Aorta (tissue), 5 donors: Measurements from ENCODE around the gene OPTC. TPM values are rescaled to one million over a fixed set of nuclear protein-coding genes. Genes with fewer than 3 reads are reported as not detected.
"Not testable (repeated sequence)": the region's sequence is repeated elsewhere in the genome, so short reads cannot be mapped to it uniquely, and the experiment has no call there.

ENCODE experiments used
- ATAC-seq: fragments of 200-7000 bp; cut with Tn5 transposase; one replicate; pipeline ENCODE4 v1.9.1; 2022; ENCODE audit warnings: moderate library complexity; ENCODE audit not compliant: low FRiP score
- DNase-seq, 2 donors: peaks; one replicate each; pipeline ENCODE4 v3.0.0-alpha.2; 2020
- H3K27ac ChIP-seq, 2 donors: one replicate each; pipeline ENCODE4 v1.5.1; 2013; ENCODE audit warnings: low read length in 2 of 2, mild to moderate bottlenecking in 2 of 2, moderate library complexity in 2 of 2, control low read depth in 1 of 2, inconsistent platforms in 1 of 2, low read depth in 1 of 2
- H3K27me3 ChIP-seq, 2 donors: one replicate each; pipeline ENCODE4 v1.6.1; 2013; ENCODE audit warnings: control low read depth in 1 of 2, low read length in 1 of 2, mild to moderate bottlenecking in 1 of 2, moderate library complexity in 1 of 2; ENCODE audit not compliant: insufficient read depth in 2 of 2, control insufficient read depth in 1 of 2
- H3K36me3 ChIP-seq, 2 donors: one replicate each; pipeline ENCODE4 v1.6.1; 2013; ENCODE audit warnings: control low read depth in 1 of 2, low read length in 1 of 2, mild to moderate bottlenecking in 1 of 2; ENCODE audit not compliant: insufficient read depth in 2 of 2, control insufficient read depth in 1 of 2
- H3K4me1 ChIP-seq, 2 donors: one replicate each; pipeline ENCODE4 v1.6.1; 2013; ENCODE audit warnings: low read length in 2 of 2, control low read depth in 1 of 2, mild to moderate bottlenecking in 1 of 2, moderate library complexity in 1 of 2; ENCODE audit not compliant: insufficient read depth in 2 of 2, control insufficient read depth in 1 of 2
- H3K4me3 ChIP-seq, 2 donors: one replicate each; pipeline ENCODE4 v1.5.1; 2013; ENCODE audit warnings: low read length in 2 of 2, control low read depth in 1 of 2, mild to moderate bottlenecking in 1 of 2
- H3K9me3 ChIP-seq: one replicate; pipeline ENCODE4 v1.6.1; 2013; ENCODE audit warnings: mild to moderate bottlenecking, low read length; ENCODE audit not compliant: control insufficient read depth
- WGBS, 2 donors: extraction: QIAGEN DNeasy Blood & Tissue Kit; methylation state at CpG; one replicate each; pipeline ENCODE4 v1.1.7; 2013; 5-methylcytosine and 5-hydroxymethylcytosine counted together
- intact Hi-C, 2 donors: fragments of 100-400 bp; cut with DNase I; formaldehyde crosslinking; loops; one replicate each; pipeline versions ENCODE4 v1.14.2 to v1.15.0; 2022
- polyA plus RNA-seq, 2 donors: library from polyadenylated mRNA; stranded (reverse); fragments of 200-250 nt; gene quantifications; one replicate each; pipeline ENCODE4 v1.2.3, GENCODE V29; 2013
- total RNA-seq, 2 donors: library from RNA; stranded (reverse); fragmentation: NEBNext Ultra II Directional; extraction: Animal tissue kit (Norgen Biotek cat#: 25700); gene quantifications; one replicate each; pipeline ENCODE4 v1.2.1, GENCODE V29; 2021
- donor health status: healthy with polysubstance abuse.
- donor health status: Bipolar disorder and iron deficiency.
- donor health status: DM: no; HTN: no; CAD: no.
- donor health status: DM: no; HTN: no; CAD: no.
- donor health status: DM: yes; HTN: yes; CAD: no.

Gene OPTC
- total and polyA plus RNA-seq, 4 donors: 0.56 TPM; not detected in 3

DNA sequence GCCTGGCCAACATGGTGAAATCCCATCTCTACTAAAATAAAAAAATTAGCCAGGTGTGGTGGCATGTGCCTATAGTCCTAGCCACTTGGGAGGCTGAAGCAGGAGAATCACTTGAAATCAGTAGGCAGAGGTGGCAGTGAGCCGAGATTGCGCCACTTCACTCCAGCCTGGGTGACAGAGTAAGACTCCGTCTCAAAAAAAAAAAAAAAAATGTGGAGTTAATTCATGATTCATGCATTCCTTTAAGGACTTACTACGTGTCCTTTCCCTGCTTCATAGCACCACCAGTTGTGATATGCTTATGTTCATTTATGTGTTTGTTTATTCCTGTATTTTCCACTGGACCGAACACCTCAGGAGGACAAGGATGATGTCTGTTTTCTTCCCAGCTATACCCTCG, 31.1 kb upstream of the OPTC start:
- peak overlapping the region; percentile 96 to 99 for H3K27ac ChIP-seq
- WGBS, 2 donors: 33 to 35% methylated on average over 6 of the region's 6 CpGs
- intact Hi-C loops: no loop called here
- DNase-seq (peak; percentile 91 to 95), ATAC-seq (peak; percentile 31)
- no peaks in the 10 kb centered on the region for H3K27me3 ChIP-seq
- peaks cover 2 to 8% of the 10 kb centered on the region in 2 donors for H3K4me1 ChIP-seq
- H3K4me3 ChIP-seq: no peak overlapping the region
- H3K9me3 ChIP-seq: no peaks in the 10 kb centered on the region
- no peaks in the 10 kb centered on the region for H3K36me3 ChIP-seq

DNA sequence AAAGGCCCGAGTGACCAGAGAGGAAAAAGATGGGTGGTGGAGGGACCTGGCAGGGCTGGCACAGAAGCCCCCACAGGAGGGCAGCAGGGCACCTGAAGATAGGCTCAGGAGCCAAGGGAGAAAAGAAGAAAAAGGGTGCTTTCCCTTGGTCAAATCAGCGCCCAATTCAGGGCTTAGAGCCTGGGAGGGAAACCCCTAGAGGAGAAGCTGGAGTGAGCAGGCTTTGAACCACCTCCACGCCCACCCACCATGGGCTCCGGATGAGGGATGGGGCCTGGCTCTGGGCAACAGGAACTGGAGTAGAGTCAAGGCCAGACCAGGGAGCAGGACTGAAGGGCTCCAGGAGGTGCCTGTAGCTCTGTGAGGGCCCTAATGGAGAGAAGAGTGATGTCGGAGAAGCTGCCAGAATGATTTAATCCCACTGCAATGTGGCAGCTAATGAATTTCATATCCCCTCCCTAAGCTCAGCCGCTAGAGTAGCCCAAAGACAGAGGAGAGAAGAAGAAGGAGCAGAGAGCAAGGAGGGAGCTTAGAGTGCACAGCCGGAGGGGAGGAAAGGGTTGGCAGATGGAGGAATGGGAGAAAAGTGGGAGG, 30.4 kb upstream of the OPTC start:
- ATAC-seq (peak; percentile 37), DNase-seq (no peak)
- H3K4me1 ChIP-seq: peaks cover 6 to 9% of the 10 kb centered on the region in 2 donors
- no peaks in the 10 kb centered on the region for H3K27me3 ChIP-seq
- H3K9me3 ChIP-seq: no peaks in the 10 kb centered on the region
- H3K27ac ChIP-seq: peak overlapping the region; percentile 96 to 99
- 18 to 20% methylated on average over 7 of the region's 7 CpGs for WGBS, 2 donors
- no peaks in the 10 kb centered on the region for H3K36me3 ChIP-seq
- no peak overlapping the region for H3K4me3 ChIP-seq
- intact Hi-C loops: no loop called here

DNA sequence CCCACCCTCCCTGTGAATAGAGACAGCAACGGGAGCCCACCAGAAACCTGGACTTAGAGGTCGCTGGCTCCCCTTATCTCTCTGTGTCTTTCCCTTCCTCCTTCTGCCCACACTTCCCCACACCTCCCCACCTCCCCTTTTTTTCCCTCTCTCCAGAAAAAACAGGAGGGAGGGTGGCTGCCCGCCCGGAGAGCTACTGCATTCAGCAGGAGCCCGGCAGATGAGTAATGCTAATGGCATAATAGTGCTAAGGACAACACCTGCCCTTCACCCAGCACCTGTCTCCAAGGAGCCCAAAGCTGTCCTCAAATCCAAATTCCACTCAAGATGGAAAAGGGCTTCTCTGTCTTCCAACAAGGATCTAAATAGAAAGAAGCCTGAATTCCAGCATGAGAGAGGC, 29.7 kb upstream of the OPTC start:
- intact Hi-C loops: no loop called here
- no peaks in the 10 kb centered on the region for H3K27me3 ChIP-seq
- no peaks in the 10 kb centered on the region for H3K9me3 ChIP-seq
- H3K4me1 ChIP-seq: peaks cover 8 to 9% of the 10 kb centered on the region in 2 donors
- H3K27ac ChIP-seq: peak overlapping the region; percentile 96 to 99
- no peaks in the 10 kb centered on the region for H3K36me3 ChIP-seq
- ATAC-seq: peak; percentile 12
- H3K4me3 ChIP-seq: no peak overlapping the region
- DNase-seq: peak; percentile 76 to 88
- 3 to 18% methylated on average over 4 to 5 of the region's 5 CpGs for WGBS, 2 donors

DNA sequence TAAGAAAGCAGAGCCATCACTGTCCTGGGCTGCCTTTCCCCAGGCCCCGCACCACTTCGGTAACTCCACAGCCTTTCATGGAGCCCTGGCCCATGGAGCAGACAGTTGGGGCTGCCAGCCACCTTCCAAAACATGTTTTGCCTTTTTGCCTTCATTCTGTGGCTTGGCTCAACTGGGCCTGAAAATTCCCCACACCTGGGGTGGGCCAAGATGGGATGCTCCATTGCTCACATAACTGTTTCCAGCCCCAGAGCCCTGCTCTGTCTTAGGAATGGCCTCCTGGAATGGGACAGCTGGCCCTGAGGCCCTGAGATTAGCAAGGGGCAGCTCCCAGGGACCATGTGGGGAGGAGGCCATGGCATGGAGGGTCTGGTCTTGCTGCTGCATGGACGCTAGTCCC, 29.2 kb upstream of the OPTC start:
- H3K4me1 ChIP-seq: peaks cover 8 to 9% of the 10 kb centered on the region in 2 donors

DNA sequence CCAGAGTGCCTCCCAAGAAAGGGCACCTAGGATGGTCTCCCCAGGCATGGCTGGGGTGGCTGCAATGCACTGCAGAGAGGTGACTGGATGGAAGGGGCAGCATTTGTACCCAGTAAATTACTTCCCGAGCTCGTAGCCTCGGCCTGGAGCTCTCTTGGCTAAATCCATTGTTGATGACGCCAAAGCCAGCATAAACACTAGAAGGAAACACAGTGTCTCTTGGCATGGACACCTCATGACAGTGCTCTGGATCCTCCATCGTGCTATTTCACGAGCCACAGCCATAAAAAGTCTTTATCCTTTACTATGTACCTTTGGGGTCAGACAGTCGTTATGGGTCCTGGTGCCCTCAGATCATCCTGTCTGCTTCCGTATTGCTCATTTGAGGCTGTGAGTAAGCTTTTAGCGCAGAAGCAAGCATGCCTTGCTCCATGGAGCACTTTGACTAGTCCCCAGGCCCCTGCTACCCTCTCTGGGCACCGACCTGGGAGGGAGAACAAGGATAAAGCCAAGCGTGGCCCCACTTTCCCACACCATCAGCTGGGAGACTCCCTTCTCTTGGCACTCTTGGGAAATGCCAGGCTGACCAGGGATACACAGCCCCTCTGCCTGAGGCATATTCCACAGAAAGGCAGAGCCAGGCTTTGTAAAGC, 28.7 kb upstream of the OPTC start:
- H3K4me3 ChIP-seq: no peak overlapping the region
- peak; percentile 23 for ATAC-seq
- no peaks in the 10 kb centered on the region for H3K9me3 ChIP-seq
- no peaks in the 10 kb centered on the region for H3K36me3 ChIP-seq
- intact Hi-C loops: no loop called here
- no peak for DNase-seq
- peaks cover 8 to 9% of the 10 kb centered on the region in 2 donors for H3K4me1 ChIP-seq
- peak overlapping the region; percentile 96 to 99 for H3K27ac ChIP-seq
- WGBS, 2 donors: 23 to 26% methylated on average over 11 of the region's 11 CpGs
- H3K27me3 ChIP-seq: no peaks in the 10 kb centered on the region

More for the DNA sequence above, 29.2 kb upstream of the OPTC start:
- 65 to 70% methylated on average over 3 of the region's 3 CpGs for WGBS, 2 donors
- H3K27me3 ChIP-seq: no peaks in the 10 kb centered on the region
- peak overlapping the region; percentile 96 to 99 for H3K27ac ChIP-seq
- no peaks in the 10 kb centered on the region for H3K9me3 ChIP-seq
- no peak overlapping the region for H3K4me3 ChIP-seq
- H3K36me3 ChIP-seq: no peaks in the 10 kb centered on the region
- intact Hi-C loops: no loop called here
- ATAC-seq (no peak), DNase-seq (no peak)

DNA sequence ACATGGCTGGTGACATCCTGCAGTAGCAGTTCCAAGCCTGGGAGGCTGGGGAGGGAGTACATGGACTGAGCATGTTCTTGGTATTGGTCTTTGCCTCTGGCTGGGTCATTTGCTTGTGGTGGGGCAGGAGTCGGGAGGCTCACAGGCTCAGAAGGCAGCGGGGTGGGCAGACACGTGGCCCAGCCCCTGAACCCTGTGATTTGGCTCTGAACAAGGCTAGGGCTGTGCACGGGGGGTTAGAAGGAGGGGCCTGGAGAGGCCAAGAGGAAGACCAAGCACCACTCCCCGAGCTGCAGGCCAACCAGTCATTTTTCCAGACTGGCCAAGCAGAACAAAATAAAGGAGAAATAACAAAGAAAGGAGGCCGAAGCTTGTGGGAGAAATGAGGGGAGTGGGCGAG, 28.0 kb upstream of the OPTC start:
- Histone ChIP-seq H3K4me3 (no peak overlapping the region), H3K4me1 (peaks cover 8 to 9% of the 10 kb centered on the region in 2 donors), H3K9me3 (no peaks in the 10 kb centered on the region), H3K27me3 (no peaks in the 10 kb centered on the region), H3K27ac (peak overlapping the region; percentile 96 to 99), H3K36me3 (no peaks in the 10 kb centered on the region)
- intact Hi-C loops: no loop called here
- WGBS, 2 donors: 1 to 4% methylated on average over 7 of the region's 7 CpGs
- DNase-seq: peak in 1 of 2 donors; percentile 87
- peak; percentile 80 for ATAC-seq

DNA sequence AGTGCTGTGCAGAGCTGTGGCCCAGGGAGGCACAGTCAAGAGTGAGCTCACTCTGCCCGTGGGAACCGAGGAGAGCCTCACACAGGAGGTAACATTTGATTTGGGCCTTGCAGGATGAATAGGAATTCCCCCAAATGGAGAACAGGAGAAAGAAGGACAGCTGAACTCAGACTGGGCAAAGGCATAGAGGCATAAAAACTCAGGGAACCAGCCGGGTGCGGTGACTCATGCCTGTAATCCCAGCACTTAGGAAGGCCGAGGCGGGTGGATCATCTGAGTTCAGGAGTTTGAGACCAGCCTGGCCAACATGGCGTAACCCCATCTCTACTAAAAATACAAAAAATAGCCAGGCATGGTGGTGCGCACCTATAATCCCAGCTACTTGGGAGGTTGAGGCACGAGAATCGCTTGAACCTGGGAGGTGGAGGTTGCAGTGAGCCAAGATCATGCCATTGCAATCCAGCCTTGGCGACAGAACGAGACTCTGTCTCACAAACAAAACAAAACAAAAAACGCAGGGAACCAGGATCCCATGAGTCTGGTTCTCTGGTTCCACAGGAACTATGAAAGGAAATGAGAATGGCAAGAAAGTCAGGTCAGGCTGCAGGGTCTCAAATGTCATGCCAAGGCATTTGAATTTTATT, 26.9 kb upstream of the OPTC start:
- H3K4me3 ChIP-seq, intact Hi-C loops, H3K27me3 ChIP-seq, ATAC-seq, H3K4me1 ChIP-seq, H3K36me3 ChIP-seq, H3K9me3 ChIP-seq: not testable (repeated sequence)
- peak in 1 of 2 donors; percentile 71 for DNase-seq
- peak overlapping the region; percentile 96 to 99 for H3K27ac ChIP-seq
- WGBS, 2 donors: 15 to 17% methylated on average over 13 of the region's 13 CpGs

DNA sequence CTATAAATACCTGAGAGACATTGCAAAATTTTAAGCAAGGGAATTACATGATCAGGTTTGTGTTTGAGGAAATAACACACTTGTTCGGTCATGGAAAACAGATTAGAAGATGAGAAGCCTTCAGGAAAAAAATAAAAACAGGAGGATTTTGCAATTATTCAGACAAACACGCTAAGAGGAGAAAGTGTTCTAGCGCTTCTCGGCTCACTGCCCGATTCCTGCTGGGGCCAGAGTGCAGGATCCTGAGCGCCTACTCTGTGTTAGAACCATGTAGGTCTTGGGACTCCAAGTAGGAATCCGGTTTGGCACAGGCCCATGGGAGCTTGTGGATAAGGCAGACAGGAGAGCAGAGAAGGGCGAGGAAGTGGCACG, 26.4 kb upstream of the OPTC start:
- Histone ChIP-seq H3K4me3 (no peak overlapping the region), H3K27me3 (no peaks in the 10 kb centered on the region), H3K27ac (peak overlapping the region; percentile 97 to 99), H3K4me1 (peaks cover 8 to 9% of the 10 kb centered on the region in 2 donors), H3K9me3 (no peaks in the 10 kb centered on the region), H3K36me3 (no peaks in the 10 kb centered on the region)
- DNase-seq: peak; percentile 89 to 92
- intact Hi-C loops: no loop called here
- ATAC-seq: peak; percentile 48
- WGBS, 2 donors: 4 to 5% methylated on average over 9 of the region's 9 CpGs

DNA sequence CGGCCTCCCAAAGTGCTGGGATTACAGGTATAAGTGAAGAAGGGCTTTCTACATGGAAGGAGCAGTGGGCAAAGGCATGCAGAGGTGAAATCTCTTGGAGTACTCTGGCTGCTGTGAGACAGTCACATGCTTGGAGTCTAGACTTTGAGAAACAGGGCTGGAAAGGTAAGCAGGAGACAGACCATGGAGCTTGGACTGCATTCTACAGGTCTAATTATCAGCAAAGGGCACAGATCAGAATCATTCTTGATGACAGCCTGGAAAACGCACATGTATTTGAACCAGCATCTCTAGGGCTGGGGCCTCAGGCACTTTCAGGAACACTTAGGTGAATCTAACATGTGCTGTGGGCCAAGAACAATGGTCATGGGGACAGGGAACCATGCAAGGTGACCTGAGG, 25.6 kb upstream of the OPTC start:
- no peak overlapping the region for H3K4me3 ChIP-seq
- ATAC-seq: no peak
- DNase-seq: no peak
- H3K9me3 ChIP-seq: no peaks in the 10 kb centered on the region
- H3K27ac ChIP-seq: peak overlapping the region; percentile 79 to 90
- H3K36me3 ChIP-seq: no peaks in the 10 kb centered on the region
- WGBS, 2 donors: 94 to 96% methylated on average over 2 of the region's 2 CpGs
- peaks cover 5 to 8% of the 10 kb centered on the region in 2 donors for H3K4me1 ChIP-seq
- intact Hi-C loops: no loop called here
- H3K27me3 ChIP-seq: no peaks in the 10 kb centered on the region
